OCI-LY3 (cell line): ENCODE data around the gene CTNND2.

ENCODE experiments used
- H2AFZ ChIP-seq: fragments of 200-600, 300-600 bp; shearing (Covaris generic); 2 replicates; pipeline ENCODE4 v1.6.0; 2014; ENCODE audit warnings: antibody characterized with exemption, low read depth, low read length
- H3K27ac ChIP-seq: fragments of 200-600, 300-600 bp; sonication (generic); 2 replicates; pipeline ENCODE4 v1.5.1; 2014; ENCODE audit warnings: mild to moderate bottlenecking, low read length, moderate library complexity, mixed read lengths
- H3K27me3 ChIP-seq: fragments of 200-600, 300-600 bp; sonication (generic); 2 replicates; pipeline ENCODE4 v1.6.1; 2014; ENCODE audit warnings: low read depth, low read length, mixed read lengths
- H3K36me3 ChIP-seq: fragments of 200-600, 300-600 bp; sonication (generic); replicated peaks from 2 replicates; pipeline ENCODE3; 2014; ENCODE audit warnings: low read depth, low read length, mixed read lengths
- H3K4me1 ChIP-seq: fragments of 300-600, 200-600 bp; sonication (generic); 2 replicates; pipeline ENCODE4 v1.6.1; 2014; ENCODE audit warnings: low read length, mixed read lengths
- H3K4me2 ChIP-seq: fragments of 200-600, 300-600 bp; sonication (generic); 2 replicates; pipeline ENCODE4 v1.6.1; 2014; ENCODE audit warnings: low read length, mixed read lengths
- H3K4me3 ChIP-seq: fragments of 300-600, 200-600 bp; sonication (generic); 2 replicates; pipeline ENCODE4 v1.5.1; 2014; ENCODE audit warnings: antibody characterized with exemption, mild to moderate bottlenecking, low read length, moderate library complexity
- H3K79me2 ChIP-seq: fragments of 300-600, 200-600 bp; shearing (Covaris generic); 2 replicates; pipeline ENCODE4 v1.6.1; 2014; ENCODE audit warnings: mild to moderate bottlenecking, low read length, mixed read lengths
- H3K9ac ChIP-seq: fragments of 300-600, 200-600 bp; shearing (Covaris generic); 2 replicates; pipeline ENCODE4 v1.6.0; 2014; ENCODE audit warnings: mild to moderate bottlenecking, low read length, moderate library complexity
- H3K9me3 ChIP-seq: fragments of 200-600, 300-600 bp; shearing (Covaris generic); 2 replicates; pipeline ENCODE4 v1.6.1; 2014; ENCODE audit warnings: low read length, mixed read lengths; ENCODE audit not compliant: insufficient read depth
- H4K20me1 ChIP-seq: fragments of 200-600, 300-600 bp; sonication (generic); 2 replicates; pipeline ENCODE4 v1.6.1; 2016; ENCODE audit warnings: low read length, mixed read lengths; ENCODE audit not compliant: insufficient read depth
- CTCF ChIP-seq: fragments of 200-600, 300-600 bp; sonication (generic); IDR thresholded peaks from 2 replicates; pipeline ENCODE4 v1.5.1; 2014; ENCODE audit warnings: antibody characterized with exemption, low read length, low read depth
- EZH2phosphoT487 ChIP-seq: fragments of 200-600 bp; shearing (Covaris generic); IDR thresholded peaks from 2 replicates; pipeline ENCODE4 v1.6.1; 2018; ENCODE audit warnings: antibody characterized with exemption, mixed run types, low read depth

The CTNND2 gene

DNA sequence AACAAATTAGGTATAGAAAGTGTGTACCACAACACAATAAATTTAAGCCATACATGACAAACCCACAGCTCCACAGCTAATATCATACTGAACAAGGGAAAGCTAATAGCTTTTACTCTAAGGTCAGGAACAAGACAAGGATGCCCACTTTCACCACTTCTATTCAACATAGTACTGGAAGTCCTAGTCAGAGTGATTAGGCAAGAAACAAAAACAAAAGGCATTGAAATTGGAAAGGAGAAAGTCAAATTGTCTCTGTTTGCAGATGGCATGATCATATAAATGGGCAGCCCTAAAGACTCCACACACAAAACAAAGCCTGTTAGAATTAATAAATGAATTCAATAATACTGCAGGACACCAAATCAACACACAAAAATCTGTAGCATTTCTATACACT, 548.8 kb downstream of the CTNND2 start:
- no peak for TF ChIP-seq EZH2phosphoT487
- TF ChIP-seq CTCF, result no peak
- Histone ChIP-seq H3K4me2 (no peak overlapping the region), H3K4me3 (no peak overlapping the region), H2AFZ (no peak overlapping the region), H3K4me1 (no peaks in the 10 kb centered on the region), H3K36me3 (no peaks in the 10 kb centered on the region), H3K9me3 (no peaks in the 10 kb centered on the region), H3K9ac (no peak overlapping the region), H3K79me2 (no peaks in the 10 kb centered on the region), H3K27ac (no peak overlapping the region), H3K27me3 (no peaks in the 10 kb centered on the region), H4K20me1 (no peaks in the 10 kb centered on the region)

DNA sequence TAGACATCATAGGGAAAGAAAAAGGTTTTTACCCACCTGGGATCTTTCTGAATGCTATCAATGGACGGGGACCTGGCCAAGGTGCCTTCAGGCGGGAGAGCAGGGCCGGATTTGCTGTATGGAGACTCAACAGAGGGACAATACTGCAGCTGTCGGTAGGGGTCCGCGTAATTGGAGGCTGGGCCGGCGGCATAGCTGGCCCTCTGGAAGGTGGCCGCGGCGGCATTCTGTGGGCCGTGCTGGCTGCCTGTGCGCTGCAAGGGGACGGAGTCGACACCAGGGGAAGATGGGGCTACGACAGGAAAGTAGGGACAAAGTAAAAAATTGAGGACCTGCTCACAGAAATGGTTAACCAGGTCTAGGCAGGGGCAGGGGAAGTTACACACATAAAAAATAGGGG, 557.9 kb downstream of the CTNND2 start:
- no peak overlapping the region for H3K9ac ChIP-seq

GRCh38 chr5:11335881-11336760, 568.1 kb downstream of the CTNND2 start:
- H3K27me3 ChIP-seq, result no peaks in the 10 kb centered on the region
- H3K4me2 ChIP-seq, result no peak overlapping the region
- H3K9me3 ChIP-seq, result no peaks in the 10 kb centered on the region
- no peak overlapping the region for H2AFZ ChIP-seq
- H4K20me1 ChIP-seq, result no peaks in the 10 kb centered on the region
- no peak overlapping the region for H3K4me3 ChIP-seq
- no peaks in the 10 kb centered on the region for H3K4me1 ChIP-seq
- no peak for TF ChIP-seq EZH2phosphoT487
- TF ChIP-seq CTCF, result no peak
- no peaks in the 10 kb centered on the region for H3K79me2 ChIP-seq
- H3K36me3 ChIP-seq, result no peaks in the 10 kb centered on the region
- no peak overlapping the region for H3K9ac ChIP-seq
- no peak overlapping the region for H3K27ac ChIP-seq

More for the DNA sequence above, 557.9 kb downstream of the CTNND2 start:
- Histone ChIP-seq H3K4me2 (no peak overlapping the region), H3K4me3 (no peak overlapping the region), H2AFZ (no peak overlapping the region), H3K36me3 (no peaks in the 10 kb centered on the region), H3K79me2 (no peaks in the 10 kb centered on the region), H3K27me3 (no peaks in the 10 kb centered on the region), H3K27ac (no peak overlapping the region), H3K9me3 (no peaks in the 10 kb centered on the region), H4K20me1 (no peaks in the 10 kb centered on the region), H3K4me1 (no peaks in the 10 kb centered on the region)
- no peak for TF ChIP-seq CTCF
- no peak for TF ChIP-seq EZH2phosphoT487

- Histone ChIP-seq H3K9ac (no peak overlapping the region), H4K20me1 (no peaks in the 10 kb centered on the region), H3K4me2 (no peak overlapping the region), H3K36me3 (no peaks in the 10 kb centered on the region), H2AFZ (no peak overlapping the region), H3K4me1 (no peaks in the 10 kb centered on the region), H3K79me2 (no peaks in the 10 kb centered on the region), H3K9me3 (no peaks in the 10 kb centered on the region), H3K27me3 (no peaks in the 10 kb centered on the region), H3K27ac (no peak overlapping the region), H3K4me3 (no peak overlapping the region)
- no peak for TF ChIP-seq EZH2phosphoT487
- TF ChIP-seq CTCF, result no peak
Measured at GRCh38 chr5:11334404-11334803, 569.8 kb downstream of the CTNND2 start.
